Lung (tissue), 12 donors: ENCODE measurements around the gene SLCO2A1. TPM values are rescaled to one million over a fixed set of nuclear protein-coding genes. Genes with fewer than 3 reads are reported as not detected.
A peak's percentile ranks its signal among the peaks of the same experiment; 100 is the strongest.

ENCODE experiments used
- ATAC-seq: fragments of 200-7000 bp; cut with Tn5 transposase; one replicate; pipeline ENCODE4 v1.9.1; 2020; ENCODE audit warnings: moderate number of reproducible peaks; ENCODE audit not compliant: insufficient read depth, low FRiP score
- DNase-seq, 3 donors: peaks; one replicate each; pipeline ENCODE4 v3.0.0-alpha.2; 2013 to 2017
- H3K27ac ChIP-seq, 2 donors: one replicate each; pipeline ENCODE4 v1.5.1; 2013; ENCODE audit warnings: mild to moderate bottlenecking in 2 of 2, moderate library complexity in 2 of 2, control low read depth in 1 of 2, inconsistent platforms in 1 of 2, low read depth in 1 of 2, low read length in 1 of 2
- H3K27me3 ChIP-seq, 3 donors: one replicate each; pipeline ENCODE4 v1.5.1; 2013; ENCODE audit warnings: low read length in 2 of 3; ENCODE audit not compliant: control insufficient read depth in 3 of 3, insufficient read depth in 3 of 3
- H3K36me3 ChIP-seq, 4 donors: one replicate each; pipeline ENCODE4 v1.5.1; 2013; ENCODE audit warnings: low read length in 4 of 4, mild to moderate bottlenecking in 1 of 4, moderate library complexity in 1 of 4; ENCODE audit not compliant: control insufficient read depth in 4 of 4, insufficient read depth in 4 of 4
- H3K4me1 ChIP-seq, 5 donors: one replicate each; pipeline ENCODE4 v1.5.1; 2013; ENCODE audit warnings: low read length in 5 of 5, mild to moderate bottlenecking in 2 of 5, moderate library complexity in 1 of 5; ENCODE audit not compliant: control insufficient read depth in 5 of 5, insufficient read depth in 5 of 5
- H3K4me3 ChIP-seq: one replicate; pipeline ENCODE4 v1.5.1; 2013; ENCODE audit warnings: mild to moderate bottlenecking, control low read depth, moderate library complexity
- H3K9ac ChIP-seq, 2 donors: one replicate each; pipeline ENCODE4 v1.5.1; 2013; ENCODE audit warnings: low read length in 2 of 2, control low read depth in 1 of 2; ENCODE audit not compliant: insufficient read depth in 1 of 2
- H3K9me3 ChIP-seq, 4 donors: one replicate each; pipeline ENCODE4 v1.5.1; 2013; ENCODE audit warnings: low read length in 3 of 4, mild to moderate bottlenecking in 1 of 4, moderate library complexity in 1 of 4; ENCODE audit not compliant: control insufficient read depth in 4 of 4, insufficient read depth in 3 of 4
- WGBS, 2 donors: extraction: QIAGEN DNeasy Blood & Tissue Kit; methylation state at CpG; one replicate each; pipeline ENCODE4 v1.1.7; 2013; 5-methylcytosine and 5-hydroxymethylcytosine counted together
- polyA plus RNA-seq, 2 donors: library from polyadenylated mRNA; stranded (reverse); fragments of 200-250 nt; gene quantifications; one replicate each; pipeline ENCODE4 v1.2.1, GENCODE V29; 2013
- total RNA-seq, 2 donors: library from RNA; depleted of rRNA in 1 of 2; stranded (reverse); fragments of >200 nt in 1 of 2; gene quantifications; one replicate each; pipeline ENCODE4 v1.2.1, GENCODE V29; 2014 to 2021
- TF ChIP-seq, protein P1 (sequence below): IDR thresholded peaks from 2 replicates; pipeline ENCODE4 v1.5.1; 2012; ENCODE audit warnings: mild to moderate bottlenecking; ENCODE audit errors: control extremely low read depth, extremely low read depth
- donor health status: control.
- donor health status: control.
- donor health status: Bipolar disorder and iron deficiency.
- donor health status: healthy.
- donor health status: DM: yes; HTN: yes; CAD: no.

The SLCO2A1 gene
- total and polyA plus RNA-seq, 4 donors, result 27.2 to 131 (median 42.7) TPM

DNA sequence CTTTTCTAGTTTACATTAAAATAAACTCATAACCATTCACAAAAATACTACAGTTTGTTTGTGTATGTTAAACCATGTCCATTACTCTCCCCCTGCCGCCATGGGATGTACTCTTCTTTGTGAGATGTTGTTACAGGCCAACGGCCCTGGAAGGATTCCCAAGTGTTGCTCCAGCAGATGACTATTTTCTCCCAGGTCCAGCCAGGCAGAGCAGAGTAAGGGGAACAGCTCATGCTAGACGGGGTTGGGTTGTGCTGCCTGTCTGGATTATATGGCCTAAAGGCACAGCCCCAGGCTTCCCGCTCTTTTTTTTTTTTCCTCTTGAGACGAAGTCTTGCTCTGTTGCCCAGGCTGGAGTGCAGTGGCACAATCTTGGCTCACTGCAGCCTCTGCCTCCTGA, 24.5 kb upstream of the SLCO2A1 start:
- DNase-seq (peak in 1 of 3 donors; percentile 49), ATAC-seq (no peak)
- no peak overlapping the region for H3K27ac ChIP-seq
- no peak overlapping the region for H3K9ac ChIP-seq
- H3K4me3 ChIP-seq, result no peak overlapping the region
- TF ChIP-seq, protein P1, sequence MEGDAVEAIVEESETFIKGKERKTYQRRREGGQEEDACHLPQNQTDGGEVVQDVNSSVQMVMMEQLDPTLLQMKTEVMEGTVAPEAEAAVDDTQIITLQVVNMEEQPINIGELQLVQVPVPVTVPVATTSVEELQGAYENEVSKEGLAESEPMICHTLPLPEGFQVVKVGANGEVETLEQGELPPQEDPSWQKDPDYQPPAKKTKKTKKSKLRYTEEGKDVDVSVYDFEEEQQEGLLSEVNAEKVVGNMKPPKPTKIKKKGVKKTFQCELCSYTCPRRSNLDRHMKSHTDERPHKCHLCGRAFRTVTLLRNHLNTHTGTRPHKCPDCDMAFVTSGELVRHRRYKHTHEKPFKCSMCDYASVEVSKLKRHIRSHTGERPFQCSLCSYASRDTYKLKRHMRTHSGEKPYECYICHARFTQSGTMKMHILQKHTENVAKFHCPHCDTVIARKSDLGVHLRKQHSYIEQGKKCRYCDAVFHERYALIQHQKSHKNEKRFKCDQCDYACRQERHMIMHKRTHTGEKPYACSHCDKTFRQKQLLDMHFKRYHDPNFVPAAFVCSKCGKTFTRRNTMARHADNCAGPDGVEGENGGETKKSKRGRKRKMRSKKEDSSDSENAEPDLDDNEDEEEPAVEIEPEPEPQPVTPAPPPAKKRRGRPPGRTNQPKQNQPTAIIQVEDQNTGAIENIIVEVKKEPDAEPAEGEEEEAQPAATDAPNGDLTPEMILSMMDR, result no peak
- peaks cover 0 to 25% (median 10%) of the 10 kb centered on the region in 5 donors for H3K4me1 ChIP-seq
- WGBS, 2 donors, result 89 to 97% methylated on average over 5 of the region's 5 CpGs
- no peaks in the 10 kb centered on the region for H3K36me3 ChIP-seq
- H3K27me3 ChIP-seq, result no peaks in the 10 kb centered on the region
- H3K9me3 ChIP-seq, result peaks cover 0 to 4% (median 0%) of the 10 kb centered on the region in 4 donors

DNA sequence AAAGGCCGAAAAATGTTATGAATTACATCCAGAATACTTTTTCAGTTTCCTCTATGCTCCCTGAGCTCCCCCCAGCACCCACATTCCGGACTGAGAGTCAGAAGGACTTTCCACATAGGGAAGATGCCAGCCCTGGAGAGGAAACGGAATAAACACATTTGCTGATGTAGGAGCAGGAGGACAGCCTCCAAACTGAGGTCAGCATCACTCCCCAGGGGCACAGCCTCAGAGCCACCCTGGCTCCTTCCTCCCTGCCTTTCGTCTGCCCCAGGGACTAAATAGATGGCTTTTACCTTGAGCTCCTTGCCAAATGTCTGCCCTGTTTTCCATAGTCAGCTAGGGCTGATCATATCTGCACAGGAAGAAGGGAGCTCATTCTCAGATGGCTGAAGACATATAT, 22.6 kb upstream of the SLCO2A1 start:
- Histone ChIP-seq H3K36me3 (no peaks in the 10 kb centered on the region), H3K27ac (peak overlapping the region in 1 of 2 donors; percentile 28), H3K4me1 (peaks cover 0 to 13% (median 5%) of the 10 kb centered on the region in 5 donors), H3K9ac (no peak overlapping the region), H3K27me3 (no peaks in the 10 kb centered on the region), H3K4me3 (no peak overlapping the region), H3K9me3 (peaks cover 0 to 5% (median 0%) of the 10 kb centered on the region in 4 donors)
- ATAC-seq (no peak), DNase-seq (no peak)
- WGBS, 2 donors, result 55 to 77% methylated on average over 4 of the region's 4 CpGs
- TF ChIP-seq, protein P1, result no peak

DNA sequence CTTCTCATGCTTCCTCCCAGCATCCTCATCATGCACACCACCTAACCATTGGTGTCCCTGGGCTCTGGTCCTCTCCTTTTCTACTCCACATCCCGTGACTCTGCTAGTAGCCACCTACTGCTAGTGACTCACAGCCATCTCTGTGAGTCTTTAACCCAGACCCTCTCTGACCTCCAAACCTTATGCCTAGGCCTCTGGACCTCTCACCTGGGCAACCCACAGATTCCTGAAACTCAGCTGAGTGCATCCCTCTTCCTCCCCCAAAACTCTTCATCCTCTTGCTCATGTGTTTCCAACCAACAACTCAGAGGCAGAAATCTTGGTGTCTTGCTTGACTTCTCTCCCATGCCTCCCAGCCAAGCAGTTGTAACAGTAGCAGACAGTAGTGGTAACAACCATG, 20.0 kb upstream of the SLCO2A1 start:
- Histone ChIP-seq H3K9ac (no peak overlapping the region), H3K4me1 (peaks cover 0 to 4% (median 0%) of the 10 kb centered on the region in 5 donors), H3K27ac (no peak overlapping the region), H3K4me3 (no peak overlapping the region), H3K9me3 (peaks cover 0 to 5% (median 2%) of the 10 kb centered on the region in 4 donors), H3K36me3 (no peaks in the 10 kb centered on the region), H3K27me3 (no peaks in the 10 kb centered on the region)
- DNase-seq, result no peak
- TF ChIP-seq, protein P1, result no peak
- WGBS, 2 donors, result 96 to 100% methylated on average over 1 of the region's 1 CpG
- ATAC-seq, result no peak
